Measurements from ENCODE around the gene RAC2. TPM values are rescaled to one million over a fixed set of nuclear protein-coding genes. Genes with fewer than 3 reads are reported as not detected.
A peak's percentile ranks its signal among the peaks of the same experiment; 100 is the strongest.

RAC2 gene
- total and polyA plus RNA-seq, 7 donors: 0.90 to 5.0 (median 2.3) TPM

DNA sequence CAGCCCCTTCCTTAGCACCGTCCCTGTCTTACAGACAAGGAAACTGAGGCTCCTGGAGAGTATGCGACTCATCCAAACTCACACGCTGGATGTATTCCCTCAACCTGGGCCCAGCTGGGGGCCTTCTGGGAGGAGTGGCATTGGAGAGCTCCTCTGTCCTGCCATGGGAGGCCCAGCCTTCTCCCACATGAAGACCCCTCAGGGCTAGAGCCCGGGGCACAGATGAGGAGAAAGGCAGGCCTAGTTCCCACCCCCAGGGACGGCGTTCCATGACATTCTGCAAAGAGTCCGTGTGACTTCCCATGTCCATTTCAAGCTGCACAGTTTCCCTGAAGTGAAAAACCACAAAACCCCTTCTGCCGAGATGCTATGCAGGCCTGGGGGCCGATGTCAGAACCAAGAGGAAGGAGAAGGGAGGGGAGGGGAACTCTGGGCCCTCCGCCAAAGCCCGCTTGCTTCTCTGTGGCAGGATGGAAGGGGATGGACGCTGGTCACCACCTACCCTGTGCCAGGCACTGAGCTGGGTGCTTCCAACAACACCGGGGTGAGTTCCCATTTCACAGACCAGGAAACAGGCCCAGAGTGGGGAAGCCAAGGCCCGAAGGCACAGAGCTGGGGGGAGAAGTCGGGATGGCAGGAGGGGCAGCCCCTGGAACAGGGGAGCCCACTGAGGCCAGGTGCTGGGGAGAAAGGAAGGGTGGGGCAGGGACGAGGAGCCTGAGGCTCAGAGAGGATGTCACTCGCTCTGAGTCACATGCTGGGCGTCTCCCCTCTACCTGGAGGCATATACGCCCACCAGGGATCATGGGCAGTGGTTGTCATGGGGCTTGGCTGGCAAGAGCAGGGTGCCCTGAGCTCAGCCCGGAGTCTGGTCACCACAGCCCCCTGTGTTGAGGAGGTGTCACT lies 15.7 kb downstream of the RAC2 start:
- 43 to 56% (median 51%) methylated on average over 18 to 20 of the region's 20 CpGs for WGBS, 3 donors
- Histone ChIP-seq H3K4me3 (no peak overlapping the region), H3K9me3 (no peaks in the 10 kb centered on the region), H3K36me3 (ENCODE audit: insufficient read depth in 1 of 2, low read depth in 1 of 2) (no peaks in the 10 kb centered on the region), H3K27me3 (ENCODE audit: insufficient read depth in 3 of 3, low read length in 2 of 3) (peaks cover 0 to 41% (median 0%) of the 10 kb centered on the region in 3 donors), H3K27ac (no peak overlapping the region), H3K4me1 (no peaks in the 10 kb centered on the region)
- TF ChIP-seq, protein P1, sequence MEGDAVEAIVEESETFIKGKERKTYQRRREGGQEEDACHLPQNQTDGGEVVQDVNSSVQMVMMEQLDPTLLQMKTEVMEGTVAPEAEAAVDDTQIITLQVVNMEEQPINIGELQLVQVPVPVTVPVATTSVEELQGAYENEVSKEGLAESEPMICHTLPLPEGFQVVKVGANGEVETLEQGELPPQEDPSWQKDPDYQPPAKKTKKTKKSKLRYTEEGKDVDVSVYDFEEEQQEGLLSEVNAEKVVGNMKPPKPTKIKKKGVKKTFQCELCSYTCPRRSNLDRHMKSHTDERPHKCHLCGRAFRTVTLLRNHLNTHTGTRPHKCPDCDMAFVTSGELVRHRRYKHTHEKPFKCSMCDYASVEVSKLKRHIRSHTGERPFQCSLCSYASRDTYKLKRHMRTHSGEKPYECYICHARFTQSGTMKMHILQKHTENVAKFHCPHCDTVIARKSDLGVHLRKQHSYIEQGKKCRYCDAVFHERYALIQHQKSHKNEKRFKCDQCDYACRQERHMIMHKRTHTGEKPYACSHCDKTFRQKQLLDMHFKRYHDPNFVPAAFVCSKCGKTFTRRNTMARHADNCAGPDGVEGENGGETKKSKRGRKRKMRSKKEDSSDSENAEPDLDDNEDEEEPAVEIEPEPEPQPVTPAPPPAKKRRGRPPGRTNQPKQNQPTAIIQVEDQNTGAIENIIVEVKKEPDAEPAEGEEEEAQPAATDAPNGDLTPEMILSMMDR (IDR thresholded peaks at IDR 0.05): no peak
- intact Hi-C loops (cut with DNase I): no loop called here
- ATAC-seq (peak in 1 of 4 donors; percentile 16), DNase-seq (peak in 1 of 2 donors; percentile 53)

DNA sequence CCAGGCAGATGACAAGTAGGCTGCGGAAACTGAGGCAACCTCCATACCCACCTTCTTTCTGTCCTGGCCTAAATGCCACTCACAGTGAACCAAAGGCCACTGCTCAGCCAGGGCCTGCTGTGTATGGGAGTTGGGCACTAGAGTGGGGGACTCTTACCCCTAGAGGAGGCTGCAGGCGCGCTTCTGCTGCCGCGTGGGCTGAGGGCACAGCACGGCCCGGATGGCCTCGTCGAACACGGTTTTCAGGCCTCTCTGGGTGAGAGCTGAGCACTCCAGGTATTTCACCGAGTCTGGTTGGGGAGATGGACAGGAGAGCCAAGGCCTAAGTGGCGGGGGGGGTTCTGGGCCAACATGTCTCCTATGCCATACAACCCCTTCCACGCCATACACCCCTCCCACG lies 17.6 kb downstream of the RAC2 start:
- intact Hi-C loops (cut with DNase I): no loop called here
- 81 to 87% (median 85%) methylated on average over 13 to 14 of the region's 14 CpGs for WGBS, 3 donors

DNA sequence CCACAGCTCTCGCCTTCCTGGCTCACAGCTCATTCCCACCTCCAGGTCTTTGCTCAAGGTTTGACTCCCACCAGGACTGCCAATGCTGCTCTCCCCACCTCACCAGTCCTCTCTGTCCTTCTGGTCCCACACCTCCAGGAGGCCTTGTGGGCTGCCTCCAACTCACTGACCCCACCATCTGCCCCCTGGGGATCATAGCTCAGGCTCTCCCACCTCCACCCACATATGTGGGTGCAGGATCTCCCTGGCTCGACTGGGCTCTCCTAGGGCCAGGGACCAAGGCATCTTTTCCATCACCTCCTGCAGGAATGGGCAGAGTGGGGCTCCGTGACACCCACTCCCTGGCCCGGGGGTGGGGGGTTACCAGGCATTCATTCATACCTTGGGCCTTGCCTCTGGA lies 18.0 kb downstream of the RAC2 start:
- H3K36me3 ChIP-seq (ENCODE audit: insufficient read depth in 1 of 2, low read depth in 1 of 2): no peaks in the 10 kb centered on the region
- ATAC-seq (no peak), DNase-seq (no peak)
- TF ChIP-seq, protein P1 (IDR thresholded peaks at IDR 0.05): no peak
- no peak overlapping the region for H3K4me3 ChIP-seq
- WGBS, 3 donors: 88 to 95% (median 93%) methylated on average over 4 of the region's 4 CpGs
- intact Hi-C loops (cut with DNase I): no loop called here
- peaks cover 0 to 33% (median 7%) of the 10 kb centered on the region in 3 donors for H3K27me3 ChIP-seq (ENCODE audit: insufficient read depth in 3 of 3, low read length in 2 of 3)
- H3K9me3 ChIP-seq: no peaks in the 10 kb centered on the region
- no peaks in the 10 kb centered on the region for H3K4me1 ChIP-seq
- no peak overlapping the region for H3K27ac ChIP-seq

More for the DNA sequence above, 17.6 kb downstream of the RAC2 start:
- Histone ChIP-seq H3K27me3 (ENCODE audit: insufficient read depth in 3 of 3, low read length in 2 of 3) (peaks cover 0 to 32% (median 4%) of the 10 kb centered on the region in 3 donors), H3K9me3 (no peaks in the 10 kb centered on the region), H3K4me3 (no peak overlapping the region), H3K4me1 (no peaks in the 10 kb centered on the region), H3K27ac (no peak overlapping the region), H3K36me3 (ENCODE audit: insufficient read depth in 1 of 2, low read depth in 1 of 2) (no peaks in the 10 kb centered on the region)
- no peak for ATAC-seq
- TF ChIP-seq, protein P1 (IDR thresholded peaks at IDR 0.05): no peak
- no peak for DNase-seq

DNA sequence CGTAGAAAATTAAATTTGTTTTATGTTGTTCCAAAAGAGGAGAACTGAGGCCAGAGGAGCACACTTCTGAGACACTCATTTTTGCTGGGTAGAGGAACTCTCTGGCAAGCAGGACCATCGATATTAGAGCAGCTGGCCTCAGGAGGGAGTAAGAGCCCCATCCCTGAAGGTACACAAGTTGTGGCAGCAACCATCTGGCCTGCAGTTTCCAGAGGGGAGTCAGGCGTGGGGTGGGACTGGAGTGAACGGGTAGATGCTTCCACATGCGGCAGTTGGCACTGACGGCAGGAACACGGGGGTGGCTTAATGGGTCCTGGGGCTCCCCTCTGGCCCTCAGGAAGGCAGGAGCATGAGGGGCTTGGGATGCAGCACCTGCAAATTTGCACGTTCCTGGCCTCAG lies 18.6 kb downstream of the RAC2 start:
- 39 to 51% (median 40%) methylated on average over 8 of the region's 8 CpGs for WGBS, 3 donors

More for the DNA sequence above, 18.6 kb downstream of the RAC2 start:
- DNase-seq (no peak), ATAC-seq (no peak)
- Histone ChIP-seq H3K27ac (no peak overlapping the region), H3K27me3 (ENCODE audit: insufficient read depth in 3 of 3, low read length in 2 of 3) (peaks cover 0 to 33% (median 8%) of the 10 kb centered on the region in 3 donors), H3K9me3 (no peaks in the 10 kb centered on the region), H3K4me3 (no peak overlapping the region), H3K36me3 (ENCODE audit: insufficient read depth in 1 of 2, low read depth in 1 of 2) (no peaks in the 10 kb centered on the region), H3K4me1 (no peaks in the 10 kb centered on the region)
- intact Hi-C loops (cut with DNase I): no loop called here
- TF ChIP-seq, protein P1 (IDR thresholded peaks at IDR 0.05): no peak
